NCI-H82 (cell line): ENCODE results near the gene KCNF1.

ENCODE experiments used
- DNase-seq: peaks from one replicate; lab custom pipeline; 2025; lab: John Stamatoyannopoulos, UW

KCNF1 gene

DNA sequence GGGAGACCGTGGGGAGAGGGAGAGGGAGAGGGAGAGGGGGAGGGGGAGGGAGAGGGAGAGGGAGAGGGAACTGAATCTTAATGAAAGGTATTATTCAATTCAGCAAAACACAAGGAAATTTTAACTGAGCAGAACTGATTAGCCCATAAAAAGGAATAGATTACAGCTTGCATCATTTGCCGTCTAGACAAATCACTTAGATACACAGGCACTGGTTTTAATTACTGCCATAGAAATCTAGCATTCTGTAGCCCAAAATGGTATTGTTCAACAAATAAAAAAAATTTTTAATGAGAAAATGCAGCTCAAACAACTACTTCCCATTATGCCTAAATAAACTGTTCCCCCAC is 7.9 kb upstream of the KCNF1 start:
- DNase-seq: no peak

DNA sequence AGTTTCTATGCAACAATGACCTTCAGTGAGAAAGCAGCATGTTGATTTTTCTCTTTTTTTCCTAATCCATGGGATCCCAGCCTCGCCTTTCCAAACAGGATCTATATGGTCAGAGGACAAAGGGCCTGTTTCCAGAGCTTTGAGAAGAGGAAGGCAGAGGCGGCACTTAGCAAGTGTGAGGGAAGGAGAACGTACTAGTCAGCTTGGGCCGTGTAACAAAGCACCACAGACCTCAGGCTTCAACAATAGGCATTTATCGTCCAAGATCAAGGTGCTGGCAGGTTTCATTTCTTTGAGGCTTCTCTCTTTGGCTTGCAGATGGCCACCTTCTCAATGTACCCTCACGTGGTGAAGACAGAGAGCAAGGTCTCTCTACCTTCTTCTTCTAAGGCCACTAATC is 7.3 kb upstream of the KCNF1 start:
- DNase-seq: no peak

GRCh38 chr2:10905006-10905861 is 6.5 kb upstream of the KCNF1 start:
- DNase-seq: no peak

- no peak for DNase-seq
These were observed 5.9 kb upstream of the KCNF1 start for GRCh38 chr2:10905862-10906143.

DNA sequence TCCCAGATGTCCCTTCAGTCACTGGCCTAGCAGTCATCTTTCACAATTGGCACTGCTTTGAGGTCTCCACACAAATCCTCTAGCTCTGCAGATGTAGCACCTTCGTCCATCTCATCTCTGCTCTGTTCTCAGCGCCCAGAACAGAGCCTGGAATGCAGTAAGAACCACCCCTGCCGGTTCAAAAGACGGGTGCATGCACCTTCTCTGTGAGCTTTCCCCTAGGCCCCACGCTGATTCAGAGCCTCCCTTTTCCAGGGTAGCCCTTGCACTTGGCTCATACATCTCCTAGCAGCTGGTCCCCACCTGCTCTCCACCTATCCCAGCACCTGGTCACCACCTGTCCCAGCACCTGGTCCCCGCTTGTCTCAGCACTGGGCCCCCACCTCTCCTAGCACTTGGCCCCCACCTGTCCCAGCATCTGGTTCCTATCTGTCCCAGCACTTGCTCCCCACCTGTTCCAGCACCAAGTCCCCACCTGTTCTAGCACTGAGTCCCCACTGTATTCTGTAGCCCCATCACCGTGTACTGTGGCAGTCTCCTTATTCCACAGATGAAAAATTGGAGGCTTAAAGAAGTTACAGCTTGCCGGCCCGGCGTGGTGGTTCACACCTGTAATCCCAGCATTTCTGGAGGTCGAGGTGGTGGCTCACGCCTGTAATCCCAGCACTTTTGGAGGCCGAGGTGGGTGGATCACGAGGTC is 4.7 kb upstream of the KCNF1 start:
- DNase-seq: peak; percentile 49

- no peak for DNase-seq
These were observed 3.5 kb upstream of the KCNF1 start for GRCh38 chr2:10908195-10908594.

- peak; percentile 88 for DNase-seq
These were observed 2.4 kb upstream of the KCNF1 start for GRCh38 chr2:10909050-10909995.

DNA sequence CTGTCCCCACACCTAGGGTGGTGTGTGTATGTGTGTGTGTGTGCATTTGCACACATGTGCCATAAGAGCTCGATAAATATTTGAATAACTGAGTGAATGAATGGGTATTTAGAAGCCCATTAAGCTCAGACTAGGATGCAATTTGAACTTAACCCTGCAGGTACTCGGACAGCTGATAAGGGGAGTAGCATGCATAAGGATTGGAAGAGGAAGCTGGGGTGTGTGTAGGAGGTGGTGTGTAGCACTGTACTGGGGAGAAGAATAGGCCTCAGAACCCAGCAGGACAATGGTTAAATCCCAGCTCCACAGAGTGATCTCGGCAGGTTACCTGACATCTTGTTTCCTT is 1.8 kb upstream of the KCNF1 start:
- DNase-seq: peak; percentile 54

DNA sequence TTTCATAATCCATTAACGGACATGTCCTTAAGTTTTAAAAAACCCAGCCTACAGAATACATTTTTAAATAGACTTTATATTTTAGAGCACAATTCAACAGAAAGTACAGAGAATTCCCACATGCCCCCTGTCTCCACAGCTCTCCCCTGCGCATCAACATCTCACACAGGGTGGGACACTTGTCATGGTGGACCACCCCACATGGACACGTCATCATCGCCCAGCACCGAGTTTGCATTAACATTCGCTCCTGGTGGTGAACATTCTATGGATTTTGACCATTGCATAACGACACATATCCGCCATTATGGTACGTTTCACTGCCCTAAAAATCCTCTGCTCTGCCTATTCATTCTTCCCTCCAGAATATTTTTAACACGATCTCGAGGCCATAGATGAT is 1.1 kb upstream of the KCNF1 start:
- no peak for DNase-seq

DNA sequence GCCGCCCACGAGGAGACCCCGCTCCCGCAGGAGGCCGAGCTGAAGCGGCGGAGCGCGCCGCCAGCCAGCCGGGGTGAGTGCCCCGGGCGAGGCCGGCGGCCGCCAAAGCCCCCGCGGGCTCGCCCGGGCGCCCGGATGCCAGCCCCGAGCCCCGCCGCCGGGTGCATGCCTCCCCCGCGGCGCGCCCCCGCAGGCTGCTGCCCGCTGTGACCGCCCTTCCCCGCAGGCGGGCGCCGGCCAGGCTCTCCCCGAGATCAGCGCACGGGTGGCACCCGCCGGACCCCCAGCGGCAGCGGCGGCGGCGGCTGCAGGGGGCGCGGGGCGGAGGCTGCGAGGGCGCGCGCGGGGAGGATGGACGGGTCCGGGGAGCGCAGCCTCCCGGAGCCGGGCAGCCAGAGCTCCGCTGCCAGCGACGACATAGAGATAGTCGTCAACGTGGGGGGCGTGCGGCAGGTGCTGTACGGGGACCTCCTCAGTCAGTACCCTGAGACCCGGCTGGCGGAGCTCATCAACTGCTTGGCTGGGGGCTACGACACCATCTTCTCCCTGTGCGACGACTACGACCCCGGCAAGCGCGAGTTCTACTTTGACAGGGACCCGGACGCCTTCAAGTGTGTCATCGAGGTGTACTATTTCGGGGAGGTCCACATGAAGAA is 470 bp downstream of the KCNF1 start:
- DNase-seq: peak; percentile 28

DNA sequence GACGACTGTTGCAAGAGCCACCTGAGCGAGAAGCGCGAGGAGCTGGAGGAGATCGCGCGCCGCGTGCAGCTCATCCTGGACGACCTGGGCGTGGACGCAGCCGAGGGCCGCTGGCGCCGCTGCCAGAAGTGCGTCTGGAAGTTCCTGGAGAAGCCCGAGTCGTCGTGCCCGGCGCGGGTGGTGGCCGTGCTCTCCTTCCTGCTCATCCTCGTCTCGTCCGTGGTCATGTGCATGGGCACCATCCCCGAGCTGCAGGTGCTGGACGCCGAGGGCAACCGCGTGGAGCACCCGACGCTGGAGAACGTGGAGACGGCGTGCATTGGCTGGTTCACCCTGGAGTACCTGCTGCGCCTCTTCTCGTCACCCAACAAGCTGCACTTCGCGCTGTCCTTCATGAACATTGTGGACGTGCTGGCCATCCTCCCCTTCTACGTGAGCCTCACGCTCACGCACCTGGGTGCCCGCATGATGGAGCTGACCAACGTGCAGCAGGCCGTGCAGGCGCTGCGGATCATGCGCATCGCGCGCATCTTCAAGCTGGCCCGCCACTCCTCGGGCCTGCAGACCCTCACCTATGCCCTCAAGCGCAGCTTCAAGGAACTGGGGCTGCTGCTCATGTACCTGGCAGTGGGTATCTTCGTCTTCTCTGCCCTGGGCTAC is 1.2 kb downstream of the KCNF1 start:
- DNase-seq: no peak

GRCh38 chr2:10913501-10914271 is 2.0 kb downstream of the KCNF1 start:
- DNase-seq: no peak

GRCh38 chr2:10914272-10914693 is 2.5 kb downstream of the KCNF1 start:
- DNase-seq: peak; percentile 64

GRCh38 chr2:10915236-10915635 is 3.5 kb downstream of the KCNF1 start:
- no peak for DNase-seq

GRCh38 chr2:10915731-10916276 is 4.1 kb downstream of the KCNF1 start:
- no peak for DNase-seq

- DNase-seq: no peak
These were observed 5.2 kb downstream of the KCNF1 start for GRCh38 chr2:10916953-10917352.

DNA sequence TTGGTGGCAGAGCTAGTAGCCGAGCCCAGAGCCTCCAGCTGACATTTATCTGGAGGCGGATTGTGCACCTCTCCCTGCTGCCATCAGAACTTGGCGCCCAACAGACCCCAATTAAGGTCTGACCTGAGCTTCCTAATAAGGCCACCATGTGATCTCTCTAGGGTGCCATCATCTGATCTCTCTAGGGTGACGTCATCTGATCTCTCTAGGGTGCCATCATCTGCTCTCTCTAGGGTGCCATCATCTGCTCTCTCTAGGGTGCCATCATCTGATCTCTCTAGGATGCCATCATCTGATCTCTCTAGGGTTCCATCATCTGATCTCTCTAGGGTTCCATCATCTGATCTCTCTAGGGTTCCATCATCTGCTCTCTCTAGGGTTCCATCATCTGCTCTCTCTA is 6.2 kb downstream of the KCNF1 start:
- no peak for DNase-seq

DNA sequence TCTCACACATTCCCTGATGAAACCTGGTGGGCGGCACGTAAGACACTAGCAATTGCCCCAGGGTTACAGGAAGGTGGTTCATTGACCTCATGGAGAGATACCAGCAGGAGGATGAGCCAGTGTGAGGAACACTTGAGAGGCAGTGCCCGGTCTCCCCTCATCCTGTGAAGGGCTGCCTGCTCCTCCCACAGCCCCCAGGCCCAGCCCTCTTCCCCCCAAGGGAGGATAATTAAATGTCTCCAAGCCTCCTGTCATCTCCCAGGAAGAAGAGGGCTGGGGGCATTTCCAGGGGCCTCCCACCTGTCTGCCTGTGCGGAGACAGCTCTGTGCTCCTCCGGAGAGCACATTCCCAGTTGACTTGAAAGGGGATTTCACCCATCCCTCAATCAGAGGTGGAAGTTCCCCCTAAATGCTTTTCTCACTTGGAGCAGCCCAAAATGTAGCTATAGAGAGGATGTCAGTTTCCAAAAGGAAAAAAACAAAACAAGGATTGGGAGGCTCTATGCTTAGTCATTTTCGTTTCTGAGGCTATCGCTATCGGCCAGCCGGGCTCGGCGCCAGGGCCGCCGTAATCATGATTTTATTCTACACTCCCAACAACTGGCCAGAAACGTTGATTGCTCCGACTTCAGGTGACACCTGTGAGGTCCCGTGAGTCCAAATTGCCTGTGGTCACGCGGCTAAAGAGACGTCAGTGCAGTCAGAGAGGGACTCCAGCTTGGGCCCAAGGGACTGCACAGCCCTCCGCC is 7.1 kb downstream of the KCNF1 start:
- no peak for DNase-seq

- DNase-seq: no peak
These were observed 7.7 kb downstream of the KCNF1 start for GRCh38 chr2:10919410-10919770.
